HG02938 (cell line): Measurements from ENCODE around the gene DNAH3.
"Not testable (repeated sequence)": the region's sequence is repeated elsewhere in the genome, so short reads cannot be mapped to it uniquely, and the experiment has no call there.

Experiments
- ATAC-seq: cut with Tn5 transposase; IDR thresholded peaks from one replicate; pipeline ENCODE4 v1.9.1; 2021; ENCODE audit warnings: mild to moderate bottlenecking, moderate library complexity; ENCODE audit not compliant: unreplicated experiment

DNAH3 gene, protein sequence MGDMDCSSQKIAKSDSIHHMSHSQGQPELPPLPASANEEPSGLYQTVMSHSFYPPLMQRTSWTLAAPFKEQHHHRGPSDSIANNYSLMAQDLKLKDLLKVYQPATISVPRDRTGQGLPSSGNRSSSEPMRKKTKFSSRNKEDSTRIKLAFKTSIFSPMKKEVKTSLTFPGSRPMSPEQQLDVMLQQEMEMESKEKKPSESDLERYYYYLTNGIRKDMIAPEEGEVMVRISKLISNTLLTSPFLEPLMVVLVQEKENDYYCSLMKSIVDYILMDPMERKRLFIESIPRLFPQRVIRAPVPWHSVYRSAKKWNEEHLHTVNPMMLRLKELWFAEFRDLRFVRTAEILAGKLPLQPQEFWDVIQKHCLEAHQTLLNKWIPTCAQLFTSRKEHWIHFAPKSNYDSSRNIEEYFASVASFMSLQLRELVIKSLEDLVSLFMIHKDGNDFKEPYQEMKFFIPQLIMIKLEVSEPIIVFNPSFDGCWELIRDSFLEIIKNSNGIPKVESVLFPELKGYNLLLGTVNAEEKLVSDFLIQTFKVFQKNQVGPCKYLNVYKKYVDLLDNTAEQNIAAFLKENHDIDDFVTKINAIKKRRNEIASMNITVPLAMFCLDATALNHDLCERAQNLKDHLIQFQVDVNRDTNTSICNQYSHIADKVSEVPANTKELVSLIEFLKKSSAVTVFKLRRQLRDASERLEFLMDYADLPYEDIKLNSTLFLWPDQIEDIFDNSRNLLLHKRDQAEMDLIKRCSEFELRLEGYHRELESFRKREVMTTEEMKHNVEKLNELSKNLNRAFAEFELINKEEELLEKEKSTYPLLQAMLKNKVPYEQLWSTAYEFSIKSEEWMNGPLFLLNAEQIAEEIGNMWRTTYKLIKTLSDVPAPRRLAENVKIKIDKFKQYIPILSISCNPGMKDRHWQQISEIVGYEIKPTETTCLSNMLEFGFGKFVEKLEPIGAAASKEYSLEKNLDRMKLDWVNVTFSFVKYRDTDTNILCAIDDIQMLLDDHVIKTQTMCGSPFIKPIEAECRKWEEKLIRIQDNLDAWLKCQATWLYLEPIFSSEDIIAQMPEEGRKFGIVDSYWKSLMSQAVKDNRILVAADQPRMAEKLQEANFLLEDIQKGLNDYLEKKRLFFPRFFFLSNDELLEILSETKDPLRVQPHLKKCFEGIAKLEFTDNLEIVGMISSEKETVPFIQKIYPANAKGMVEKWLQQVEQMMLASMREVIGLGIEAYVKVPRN (N-terminal part only)

DNA sequence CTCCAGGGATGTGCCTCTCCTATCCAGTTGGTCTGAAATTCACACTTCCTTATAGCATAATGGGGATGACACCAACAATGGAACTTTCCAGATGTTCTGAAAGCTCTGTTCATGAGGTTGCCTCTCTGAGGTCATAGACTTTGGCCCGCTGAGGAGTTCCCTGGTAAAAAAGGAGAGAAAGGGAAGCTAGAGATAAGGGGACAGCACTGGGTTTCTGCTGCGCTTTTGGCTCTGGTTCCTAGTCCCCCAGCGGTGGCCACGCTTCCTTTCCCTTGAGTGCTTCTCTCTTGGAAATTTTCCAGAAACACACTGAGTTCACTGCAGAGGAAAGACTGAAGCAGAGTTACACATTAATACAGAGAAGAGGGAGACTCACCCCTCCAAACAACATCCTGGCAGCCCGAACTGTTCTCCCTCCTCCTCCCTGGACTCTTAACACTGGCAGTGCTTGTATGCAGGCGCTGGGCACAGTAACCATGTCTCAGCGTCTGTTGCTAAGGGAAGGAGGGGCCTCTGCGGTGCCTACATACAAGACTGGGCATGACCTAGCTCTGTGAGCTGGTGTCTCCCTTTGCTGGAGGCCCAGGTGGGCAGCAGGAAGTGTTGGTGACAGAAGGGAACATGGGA lies at the start of gene DNAH3:
TSS of gene DNAH3 (minus strand) at position 472 of the 627 bp plus-strand sequence. CDS start 527 bp downstream, outside the sequence.
- no peak for ATAC-seq

DNA sequence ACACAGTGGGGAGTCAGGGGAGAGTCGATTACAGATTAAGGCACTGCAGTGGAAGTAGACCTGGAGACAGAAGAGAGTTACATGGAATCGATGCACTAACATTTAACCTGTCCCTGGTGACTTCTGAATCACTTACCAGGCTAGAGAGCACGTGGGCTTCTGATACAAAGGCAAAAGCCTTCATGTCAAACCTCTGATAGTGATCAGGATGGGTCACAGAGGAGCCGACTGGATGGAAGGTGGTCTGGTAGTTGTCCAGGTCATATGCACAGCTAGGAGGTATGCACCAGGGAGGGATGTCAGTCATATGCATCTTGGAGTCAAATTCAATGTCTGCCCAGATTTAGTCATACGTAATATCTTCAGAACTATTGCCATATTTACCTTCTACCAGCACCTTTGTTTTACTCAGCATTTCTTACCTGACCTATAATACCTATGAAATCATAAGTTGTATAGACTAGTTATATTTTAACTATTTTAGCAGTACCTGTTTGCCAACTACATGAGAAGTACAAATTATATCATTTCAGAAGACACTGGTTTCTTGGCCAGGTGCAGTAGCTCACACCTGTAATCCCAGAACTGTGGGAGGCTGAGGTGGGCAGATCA lies 49.1 kb upstream of the DNAH3 start:
- ATAC-seq: no peak

DNA sequence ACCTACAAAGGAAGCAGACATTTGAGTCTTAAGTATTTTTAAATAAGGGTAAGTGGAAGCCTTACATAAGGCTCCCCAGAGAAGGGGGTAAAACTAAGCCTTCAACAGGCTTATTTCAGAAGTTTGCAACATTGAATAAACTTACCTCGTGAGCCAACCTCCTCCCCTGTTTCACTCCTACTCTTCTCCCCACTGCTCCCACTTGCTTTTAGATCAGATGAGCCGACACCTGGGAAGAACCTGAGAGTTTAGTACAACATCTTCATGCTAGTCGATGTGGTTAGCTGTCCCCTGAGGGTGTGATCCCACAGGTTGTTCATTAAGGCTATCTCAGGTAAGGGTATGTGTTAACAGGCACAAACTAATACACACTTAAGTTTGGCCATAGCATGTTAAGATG lies 47.0 kb upstream of the DNAH3 start:
- no peak for ATAC-seq

DNA sequence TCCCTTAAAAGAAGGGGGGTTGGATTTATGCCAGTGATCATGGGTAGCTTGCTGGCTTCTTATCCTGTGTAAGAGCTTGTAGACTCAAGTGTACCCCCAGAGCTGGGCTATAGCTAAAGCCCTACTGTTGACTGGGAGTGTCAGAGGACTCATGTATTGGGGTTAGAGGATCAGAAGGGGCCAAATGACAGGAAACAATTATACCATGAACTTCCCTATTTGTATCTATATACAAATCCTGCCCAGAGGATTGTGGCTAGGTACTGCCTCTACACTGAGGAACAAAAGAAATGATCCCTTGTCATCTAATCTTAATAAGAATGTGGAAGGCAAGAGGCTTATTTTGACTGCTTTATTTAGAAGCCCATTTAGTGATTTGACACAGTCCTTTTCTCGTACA lies 46.5 kb upstream of the DNAH3 start:
- no peak for ATAC-seq

DNA sequence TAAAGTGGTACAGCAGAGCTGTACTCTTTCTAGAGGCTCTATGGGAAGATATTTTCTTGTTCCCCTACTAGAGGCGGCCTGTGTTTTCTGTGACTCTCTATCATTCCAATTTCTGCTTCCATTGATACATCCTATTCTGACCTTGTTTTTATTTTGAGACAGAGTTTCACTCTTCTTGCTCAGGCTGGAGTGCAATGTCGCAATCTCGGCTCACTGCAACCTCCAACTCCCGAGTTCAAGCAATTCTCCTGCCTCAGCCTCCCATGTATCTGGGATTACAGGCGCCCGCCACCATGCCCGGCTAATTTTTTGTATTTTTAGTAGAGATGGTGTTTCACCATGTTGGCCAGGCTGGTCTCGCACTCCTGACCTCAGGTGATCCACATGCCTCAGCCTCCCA lies 44.7 kb upstream of the DNAH3 start:
- not testable (repeated sequence) for ATAC-seq

DNA sequence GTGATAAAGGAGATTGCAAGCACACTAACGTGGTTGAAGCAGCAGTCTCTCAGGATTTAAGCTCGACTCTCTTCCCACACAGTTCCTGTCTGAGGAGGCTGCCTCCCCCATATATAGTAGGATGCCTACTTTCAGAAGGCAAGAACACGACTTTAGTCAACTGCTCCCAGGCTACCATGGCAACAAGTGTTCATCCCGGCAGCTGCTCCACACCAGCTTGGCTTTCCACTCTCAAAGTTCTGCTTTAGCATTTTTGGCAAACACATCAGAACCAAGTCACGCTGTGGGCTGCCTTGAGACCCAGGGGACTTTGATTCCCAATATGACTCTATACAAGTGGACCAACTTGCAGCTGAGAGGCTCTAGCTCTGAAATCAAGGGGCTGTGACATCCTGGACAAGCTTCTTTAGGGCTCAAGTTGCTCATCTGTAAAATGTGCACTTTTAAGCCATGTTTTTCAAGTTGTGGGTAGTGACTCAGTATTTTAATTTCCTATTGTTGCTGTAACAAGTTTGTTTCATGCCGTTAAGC lies 44.2 kb upstream of the DNAH3 start:
- no peak for ATAC-seq

DNA sequence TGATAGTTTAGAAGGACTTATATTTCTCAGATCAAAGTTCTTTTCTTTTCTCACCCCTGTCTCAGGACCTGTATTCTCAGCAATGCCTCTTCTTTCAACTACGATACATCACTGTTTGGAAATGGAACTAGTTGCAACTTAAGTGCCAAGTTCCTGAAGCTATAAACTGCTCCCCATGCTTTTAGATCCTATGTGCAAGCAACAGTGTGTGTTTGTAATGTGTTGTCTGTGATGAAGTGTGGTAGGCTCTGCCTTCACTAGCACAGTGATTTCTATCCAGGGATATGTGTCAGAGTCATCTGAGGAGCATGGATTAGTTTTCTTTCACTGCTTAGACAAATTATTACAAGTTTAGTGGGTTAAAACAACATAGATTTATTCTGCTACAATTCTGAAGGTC lies 42.3 kb upstream of the DNAH3 start:
- ATAC-seq: no peak

DNA sequence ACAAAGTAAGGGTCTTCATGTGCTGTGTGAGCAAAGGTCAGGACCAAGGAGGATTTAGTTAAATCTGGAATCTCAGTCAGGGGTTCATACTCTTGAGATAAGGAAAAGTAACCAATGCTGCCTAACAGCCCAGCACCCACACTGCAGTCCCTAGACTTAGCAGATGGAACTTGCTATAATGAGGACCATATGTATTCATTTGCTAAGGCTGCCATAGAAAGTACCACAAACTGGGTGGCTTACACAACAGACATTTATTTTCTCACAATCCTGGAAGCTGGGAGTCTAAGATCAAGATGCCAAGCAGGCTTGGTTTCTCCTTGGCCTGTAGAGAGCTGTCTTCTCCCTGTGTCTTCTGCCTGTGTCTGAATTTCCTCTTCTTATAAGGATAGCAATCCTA lies 40.0 kb upstream of the DNAH3 start:
- ATAC-seq: no peak

DNA sequence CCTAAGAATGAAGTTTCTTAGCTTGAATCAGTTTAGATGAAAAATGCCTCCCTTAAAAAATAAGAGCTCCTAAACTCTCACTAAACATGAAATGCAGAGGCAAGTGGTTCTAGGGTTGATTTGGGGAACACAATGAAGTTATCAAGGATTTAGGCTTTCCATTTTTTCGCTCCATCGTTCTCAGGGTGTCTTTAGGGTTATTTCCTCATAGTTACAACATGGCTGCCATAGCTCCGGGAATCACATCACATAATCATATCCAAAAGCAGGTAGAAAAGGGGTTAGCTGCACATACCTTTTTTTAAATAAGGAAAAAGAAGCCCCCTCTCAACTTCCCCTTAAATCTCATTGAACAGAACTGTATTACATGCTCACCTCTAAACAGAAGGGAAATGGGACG lies 39.4 kb upstream of the DNAH3 start:
- no peak for ATAC-seq

DNA sequence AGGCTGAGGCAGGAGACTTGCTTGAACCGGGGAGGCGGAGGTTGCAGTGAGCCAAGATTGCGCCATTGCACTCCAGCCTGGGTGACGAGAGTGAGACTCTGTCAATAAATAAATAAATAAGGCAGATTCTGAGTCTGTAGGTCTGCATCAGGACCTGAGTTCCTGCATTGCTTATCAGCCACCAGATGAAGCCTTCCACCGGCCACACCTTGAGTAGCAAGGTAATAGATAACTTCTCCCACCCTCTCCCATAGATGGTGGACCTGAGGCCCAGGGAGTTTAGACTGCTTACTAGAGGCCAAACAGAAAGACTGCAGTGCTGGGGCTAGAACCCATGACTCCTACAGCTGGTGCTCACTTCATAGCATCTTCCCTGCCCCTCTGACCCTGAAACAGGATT lies 38.7 kb upstream of the DNAH3 start:
- no peak for ATAC-seq

DNA sequence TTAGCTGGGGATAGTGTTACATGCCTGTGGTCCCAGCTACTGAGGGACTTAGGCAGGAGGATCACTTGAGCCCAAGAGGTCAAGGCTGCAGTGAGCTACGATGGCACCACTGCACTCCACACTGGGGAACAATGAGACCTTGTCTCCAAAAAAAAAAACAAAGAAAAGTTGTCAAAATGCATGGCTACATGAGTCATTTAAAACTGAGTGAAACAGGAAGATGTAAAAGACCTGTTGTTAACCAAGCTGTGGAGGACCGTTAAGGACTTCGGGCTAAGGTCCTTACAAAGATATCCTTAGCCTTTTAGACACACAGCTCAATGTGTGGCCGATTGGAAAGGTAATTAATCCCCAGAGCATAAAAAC lies 35.7 kb upstream of the DNAH3 start:
- no peak for ATAC-seq

DNA sequence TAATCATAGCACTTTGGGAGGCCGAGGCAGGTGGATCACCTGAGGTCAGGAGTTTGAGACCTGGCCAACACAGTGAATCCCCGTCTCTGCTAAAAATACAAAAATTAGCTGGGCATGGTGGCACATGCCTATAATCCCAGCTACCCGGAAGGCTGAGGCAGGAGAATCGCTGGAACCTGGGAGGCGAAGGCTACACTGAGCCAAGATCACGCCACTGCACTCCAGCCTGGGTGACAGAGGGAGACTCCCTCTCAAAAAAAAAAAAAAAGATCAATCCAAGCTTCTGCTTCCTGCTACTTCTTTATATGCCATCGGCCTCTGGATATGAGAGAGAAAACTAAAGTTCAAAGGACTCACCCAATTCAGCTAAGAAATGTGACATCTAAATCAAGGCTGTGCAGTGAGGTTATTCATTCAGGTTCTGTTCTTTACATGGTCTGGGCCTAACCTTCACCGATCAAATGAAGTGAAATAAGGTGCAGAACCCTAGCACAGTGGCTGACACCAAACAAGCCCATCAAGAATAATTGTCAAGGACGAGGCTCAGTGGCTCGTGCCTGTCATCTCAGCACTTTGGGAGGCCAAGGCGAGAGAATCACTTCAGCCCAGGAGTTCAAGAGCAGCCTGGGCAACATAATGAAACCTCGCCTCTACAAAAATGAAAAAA lies 35.1 kb upstream of the DNAH3 start:
- no peak for ATAC-seq

DNA sequence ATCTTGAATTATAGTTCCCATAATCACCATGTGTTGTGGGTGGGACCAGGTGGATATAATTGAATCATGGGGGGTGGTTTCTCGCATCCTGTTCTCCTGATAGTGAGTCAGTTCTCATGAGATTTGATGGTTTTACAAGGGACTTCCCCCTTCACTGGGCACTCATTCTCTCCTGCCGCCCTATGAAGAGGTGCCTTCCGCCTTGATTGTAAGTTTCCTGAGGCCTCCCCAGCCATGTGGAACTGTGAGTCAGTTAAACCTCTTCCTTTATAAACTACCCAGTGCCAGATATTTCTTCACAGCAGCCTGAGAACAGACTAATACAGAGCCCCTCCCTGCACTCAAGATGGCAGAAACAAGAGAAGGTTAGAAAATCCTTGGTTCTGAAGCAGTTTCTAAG lies 34.2 kb upstream of the DNAH3 start:
- no peak for ATAC-seq

DNA sequence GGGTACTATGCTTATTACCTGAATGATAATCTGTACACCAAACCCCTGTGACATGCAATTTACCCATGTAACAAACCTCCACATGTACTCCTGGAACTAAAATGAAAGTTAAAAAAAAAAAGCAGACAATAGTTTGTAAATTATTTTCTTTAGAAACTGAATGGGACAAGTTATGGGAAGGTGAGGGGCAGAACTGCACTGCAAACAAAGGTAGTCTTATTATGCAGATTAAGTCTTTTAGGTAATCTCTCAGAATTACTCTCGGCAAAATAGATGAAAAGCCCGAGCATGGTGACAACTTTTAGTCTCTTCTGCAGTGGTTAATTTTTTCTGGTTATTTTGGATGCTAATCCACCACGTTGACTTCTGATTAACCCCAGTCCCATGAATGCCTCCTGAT lies 33.3 kb upstream of the DNAH3 start:
- no peak for ATAC-seq

DNA sequence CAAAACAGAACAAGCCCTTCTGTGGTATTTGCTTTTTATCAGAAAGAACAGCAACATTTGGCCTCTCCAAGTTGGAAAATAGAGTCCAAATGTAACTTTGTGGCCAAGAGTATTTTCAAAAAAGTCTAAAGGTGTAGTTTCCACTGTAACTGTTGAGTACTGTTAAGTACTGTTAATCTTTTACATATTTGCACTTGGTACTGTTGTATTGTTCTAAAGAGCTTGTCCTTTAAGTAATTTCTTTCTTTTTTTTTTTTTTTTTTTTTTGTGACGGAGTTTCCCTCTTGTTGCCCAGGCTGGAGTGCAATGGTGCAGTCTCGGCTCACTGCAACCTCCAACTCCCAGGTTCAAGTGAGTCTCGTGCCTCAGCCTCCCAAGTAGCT lies 29.3 kb upstream of the DNAH3 start:
- ATAC-seq: no peak

DNA sequence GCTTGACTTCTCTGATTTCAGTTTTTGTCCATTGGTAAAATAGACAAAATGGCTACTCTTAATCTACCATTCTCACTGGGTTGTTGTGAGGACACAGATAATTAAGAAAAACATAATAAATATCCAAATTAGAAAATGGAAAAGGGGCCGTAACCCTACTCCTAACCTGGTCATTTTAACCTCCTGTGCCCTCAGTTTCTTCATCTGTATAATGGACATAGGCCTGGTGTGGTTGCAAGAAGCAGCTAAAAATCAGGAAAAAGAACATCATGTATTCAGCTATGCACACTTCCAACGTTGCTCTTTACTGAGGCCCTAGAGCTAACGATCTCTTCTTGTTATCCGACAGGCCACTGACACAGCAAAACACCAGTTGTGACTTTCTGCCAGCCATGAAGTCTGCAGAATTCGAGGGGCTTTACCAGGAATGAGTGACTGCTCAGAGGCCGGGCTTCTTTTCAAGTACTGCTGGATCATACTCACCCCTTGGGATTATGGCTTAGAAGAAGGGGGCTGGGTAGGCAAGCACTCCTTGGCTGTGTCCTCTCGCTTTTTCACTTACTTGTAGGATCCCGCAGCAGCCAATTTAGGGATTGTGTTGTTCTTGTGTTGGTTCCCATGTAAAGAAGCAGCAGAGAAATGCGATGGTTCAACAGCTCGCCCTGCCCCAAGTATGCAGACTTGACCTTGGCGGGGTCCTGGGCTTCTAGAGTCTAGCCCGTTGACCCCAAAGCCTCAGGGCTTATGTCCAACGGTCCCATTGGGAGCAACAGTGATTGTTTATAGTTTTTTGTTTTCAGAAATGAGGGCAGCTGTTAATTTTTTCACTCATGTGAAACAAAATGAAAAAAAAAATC lies 28.7 kb upstream of the DNAH3 start:
- no peak for ATAC-seq

DNA sequence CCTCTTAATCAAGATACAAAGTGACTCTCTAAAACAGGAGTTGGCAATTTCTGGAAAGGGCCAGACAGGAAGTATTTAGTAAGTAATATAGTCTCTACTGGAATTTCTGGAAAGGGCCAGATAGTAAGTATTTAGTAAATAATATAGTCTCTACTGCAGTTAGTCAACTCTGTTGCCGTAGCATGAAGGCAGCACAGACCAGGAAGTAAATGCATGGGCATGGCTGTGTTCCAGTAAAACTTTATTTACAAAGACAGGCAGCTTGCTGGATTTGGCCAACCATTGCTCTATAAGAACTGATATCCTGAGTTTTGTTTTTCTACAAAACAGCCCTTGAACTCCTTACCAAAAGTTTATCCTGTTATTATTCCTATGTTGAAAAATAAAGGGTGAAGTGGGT lies 24.8 kb upstream of the DNAH3 start:
- ATAC-seq: no peak

DNA sequence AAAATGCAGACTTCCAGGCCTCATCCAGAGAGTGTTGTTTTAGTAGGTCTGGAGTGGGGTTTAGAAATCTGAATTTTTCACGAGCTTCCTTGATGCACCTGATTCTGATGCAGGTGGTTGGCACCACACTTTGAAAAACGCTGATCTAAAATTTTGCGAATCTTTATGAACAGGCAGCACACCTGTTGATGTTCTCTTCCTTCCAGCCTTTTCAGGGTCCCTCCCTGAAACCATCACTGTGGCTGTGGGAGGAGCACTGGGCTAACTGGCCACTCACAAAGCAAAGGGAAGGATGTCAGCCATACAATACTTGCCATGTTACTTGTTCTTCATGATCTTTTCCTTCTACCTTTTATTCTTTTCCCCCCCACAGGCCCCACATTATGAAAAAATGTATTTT lies 22.0 kb upstream of the DNAH3 start:
- no peak for ATAC-seq

DNA sequence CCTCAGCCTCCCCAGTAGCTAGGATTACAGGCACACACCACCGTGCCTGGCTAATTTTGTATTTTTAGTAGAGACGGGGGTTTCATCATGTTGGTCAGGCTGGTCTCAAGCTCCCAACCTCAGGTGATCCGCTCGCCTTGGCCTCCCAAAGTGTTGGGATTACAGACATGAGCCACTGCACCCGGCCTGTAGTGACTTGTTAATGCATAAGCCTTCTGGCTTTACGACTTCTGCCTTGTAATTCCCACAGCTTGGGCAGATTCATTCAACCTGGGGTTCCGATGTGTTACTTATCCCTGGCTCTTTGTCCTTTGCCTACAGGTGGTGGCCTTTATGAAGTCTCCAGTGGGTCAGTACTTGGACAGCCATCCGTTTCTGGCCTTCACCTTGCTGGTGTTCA lies 19.5 kb upstream of the DNAH3 start:
- not testable (repeated sequence) for ATAC-seq
